B cell (primary cell): ENCODE data around the gene MMP1. TPM values are rescaled to one million over a fixed set of nuclear protein-coding genes. Genes with fewer than 3 reads are reported as not detected.

Source experiments
- ATAC-seq: fragments of 200-7000 bp; cut with Tn5 transposase; one replicate; pipeline ENCODE4 v1.10.0; 2021; ENCODE audit warnings: low read depth, mild to moderate bottlenecking, moderate number of reproducible peaks, moderate library complexity
- CTCF ChIA-PET: fragments of 350-600 bp; sonication (Branson Sonifier 250); formaldehyde crosslinking; loops from one replicate; lab custom pipeline; 2021; ENCODE audit warnings: antibody characterized with exemption, inconsistent platforms; lab: Charles Lee
- POLR2A ChIA-PET: fragments of 350-600 bp; sonication (Branson Sonifier 250); formaldehyde crosslinking; loops from one replicate; lab custom pipeline; 2021; ENCODE audit warnings: antibody characterized with exemption; lab: Charles Lee
- DNase-seq: peaks from one replicate; pipeline ENCODE4 v3.0.0; 2013
- H2AFZ ChIP-seq: 2 replicates; pipeline ENCODE4 v1.6.1; 2012; ENCODE audit warnings: mild to moderate bottlenecking, low read depth, low read length; ENCODE audit not compliant: insufficient read depth, poor library complexity, severe bottlenecking
- H3K27ac ChIP-seq, 2 donors: 1 replicate in 1 of 2; 2 replicates in 1 of 2; pipeline ENCODE4 v1.5.1; 2012 to 2013; ENCODE audit warnings: low read length in 2 of 2, mild to moderate bottlenecking in 2 of 2, moderate library complexity in 1 of 2
- H3K27me3 ChIP-seq, 4 experiments: fragments of 200-600 bp in 1 of 4; sonication (generic) in 1 of 4; replicated peaks in 1 of 4; 1 replicate in 2 of 4; 2 replicates in 2 of 4; pipeline versions ENCODE4 v1.6.1 to v1.7.0; 2013 to 2016; ENCODE audit warnings: low read length in 3 of 4, mild to moderate bottlenecking in 2 of 4, mixed read lengths in 1 of 4, moderate library complexity in 1 of 4; ENCODE audit not compliant: insufficient read depth in 4 of 4, control insufficient read depth in 3 of 4; ENCODE audit errors: control extremely low read depth in 1 of 4
- H3K36me3 ChIP-seq, 2 experiments: replicated peaks in 1 of 2; 1 replicate in 1 of 2; 2 replicates in 1 of 2; pipeline versions ENCODE4 v1.6.1 to v1.7.1; 2013; ENCODE audit warnings: low read length in 1 of 2; ENCODE audit not compliant: insufficient read depth in 2 of 2, control insufficient read depth in 1 of 2; ENCODE audit errors: control extremely low read depth in 1 of 2, extremely low read depth in 1 of 2
- H3K4me1 ChIP-seq, 2 donors: fragments of 200-600 bp in 1 of 2; sonication (generic) in 1 of 2; 1 replicate in 1 of 2; 2 replicates in 1 of 2; pipeline versions ENCODE4 v1.5.1 to v1.6.1; 2013 to 2017; ENCODE audit warnings: low read length in 2 of 2; ENCODE audit not compliant: control insufficient read depth in 2 of 2, insufficient read depth in 2 of 2
- H3K4me2 ChIP-seq: replicated peaks from 2 replicates; pipeline ENCODE3; 2012; ENCODE audit warnings: mild to moderate bottlenecking, low read depth, low read length; ENCODE audit not compliant: poor library complexity, severe bottlenecking
- H3K4me3 ChIP-seq, 5 experiments: fragments of 200-600 bp in 1 of 5; sonication (generic) in 1 of 5; 1 replicate in 3 of 5; 2 replicates in 2 of 5; pipeline versions ENCODE4 v1.5.1 to v1.7.0; 2011 to 2016; ENCODE audit warnings: low read length in 4 of 5, mild to moderate bottlenecking in 4 of 5, low read depth in 2 of 5, control low read depth in 1 of 5, moderate library complexity in 1 of 5; ENCODE audit not compliant: insufficient read depth in 1 of 5; ENCODE audit errors: control extremely low read depth in 1 of 5, extremely low read depth in 1 of 5
- H3K79me2 ChIP-seq: fragments of 200-600 bp; sonication (generic); one replicate; pipeline ENCODE4 v1.6.0; 2016; ENCODE audit warnings: low read length; ENCODE audit not compliant: control insufficient read depth, insufficient read depth
- H3K9ac ChIP-seq: fragments of 200-600 bp; sonication (generic); 2 replicates; pipeline ENCODE4 v1.6.1; 2017; ENCODE audit warnings: mild to moderate bottlenecking, low read length, moderate library complexity
- H3K9me3 ChIP-seq, 3 donors: one replicate each; pipeline versions ENCODE4 v1.6.1 to v1.7.1; 2013; ENCODE audit warnings: low read length in 2 of 3; ENCODE audit not compliant: control insufficient read depth in 2 of 3, insufficient read depth in 1 of 3; ENCODE audit errors: control extremely low read depth in 1 of 3
- H4K20me1 ChIP-seq: 2 replicates; pipeline ENCODE4 v1.6.0; 2012; ENCODE audit warnings: mild to moderate bottlenecking, low read length; ENCODE audit not compliant: insufficient read depth, control insufficient read depth, poor library complexity, severe bottlenecking
- H3K27ac Mint-ChIP-seq: one replicate; pipeline ENCODE4 v1.8.0; 2021; ENCODE audit warnings: mixed read lengths
- H3K27me3 Mint-ChIP-seq: one replicate; pipeline ENCODE4 v1.8.0; 2021; ENCODE audit warnings: mixed read lengths
- H3K4me1 Mint-ChIP-seq: one replicate; pipeline ENCODE4 v1.8.0; 2021; ENCODE audit warnings: mixed read lengths
- H3K4me3 Mint-ChIP-seq: one replicate; pipeline ENCODE4 v1.8.0; 2021; ENCODE audit warnings: mixed read lengths
- H3K9me3 Mint-ChIP-seq: one replicate; pipeline ENCODE4 v1.8.0; 2022; ENCODE audit warnings: mixed read lengths; ENCODE audit not compliant: insufficient read depth
- EZH2 ChIP-seq: IDR thresholded peaks from 2 replicates; pipeline ENCODE4 v1.6.1; 2012; ENCODE audit warnings: borderline replicate concordance, low read depth, mild to moderate bottlenecking, moderate library complexity, low read length; ENCODE audit not compliant: insufficient read depth, poor library complexity, severe bottlenecking
- WGBS: methylation state at CpG from one replicate; pipeline ENCODE4 v1.1.5; 2013; ENCODE audit warnings: missing lambda C conversion rate; ENCODE audit not compliant: insufficient coverage; 5-methylcytosine and 5-hydroxymethylcytosine counted together
- intact Hi-C: fragments of 100-400 bp; cut with micrococcal nuclease; formaldehyde crosslinking; loops from one replicate; pipeline ENCODE4 v1.10.0; 2022
- polyA plus RNA-seq: library from polyadenylated mRNA; depleted of rRNA; stranded (reverse); fragments of >200 nt; gene quantifications from 2 replicates; pipeline ENCODE4 v1.2.3, GENCODE V29; 2012
- total RNA-seq, 2 donors: library from RNA; stranded (reverse); fragments of 120-200 nt in 1 of 2; gene quantifications; 1 replicate in 1 of 2; 2 replicates in 1 of 2; pipeline versions ENCODE4 v1.2.3 to v1.2.4, GENCODE V29; 2013 to 2022
- TF ChIP-seq, protein P1 (sequence below): fragments of 200-600 bp; IDR thresholded peaks from one replicate; pipeline ENCODE4 v1.8.0; 2022; ENCODE audit warnings: antibody characterized with exemption, mild to moderate bottlenecking

MMP1 gene
- total and polyA plus RNA-seq, 2 donors (not counting 1 experiment from before 2014, with no cell fraction given): not detected

DNA sequence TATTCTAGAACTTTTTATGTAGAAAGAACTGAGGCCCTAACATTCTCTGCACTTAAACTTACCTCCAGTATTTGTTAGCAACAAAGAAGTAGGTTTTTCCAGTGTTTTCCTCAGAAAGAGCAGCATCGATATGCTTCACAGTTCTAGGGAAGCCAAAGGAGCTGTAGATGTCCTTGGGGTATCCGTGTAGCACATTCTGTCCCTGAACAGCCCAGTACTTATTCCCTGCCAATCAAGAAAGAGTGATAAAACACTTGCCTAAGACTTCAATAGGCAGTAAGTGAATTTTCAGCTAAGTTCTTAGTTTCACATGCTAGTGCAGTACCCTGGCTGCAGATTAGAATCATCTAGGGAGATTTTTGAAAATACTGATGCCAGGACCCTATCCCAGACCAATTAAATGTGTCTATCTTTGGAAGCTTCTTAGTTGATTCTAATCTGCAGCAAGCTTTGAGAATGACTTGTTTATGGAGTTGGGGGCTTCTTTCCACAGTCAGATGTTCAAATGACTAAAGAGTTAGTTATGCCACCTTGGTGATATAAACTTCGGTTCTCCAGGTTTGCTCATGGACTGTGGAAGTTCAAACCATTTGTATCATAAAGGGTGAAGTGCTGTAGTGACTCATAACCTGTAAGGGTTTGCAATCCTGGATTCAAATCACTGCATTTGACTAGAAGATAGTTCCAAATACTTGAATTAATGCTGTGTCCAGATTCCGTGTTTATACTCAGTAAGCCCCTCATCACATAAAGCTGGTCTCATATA is 6.5 kb downstream of the MMP1 start:
- no peak overlapping the region for H3K27ac Mint-ChIP-seq
- Histone ChIP-seq H3K36me3 (no peaks in the 10 kb centered on the region), H3K4me2 (no peak overlapping the region), H4K20me1 (no peaks in the 10 kb centered on the region), H3K27ac (no peak overlapping the region), H3K9ac (no peak overlapping the region), H3K4me1 (no peaks in the 10 kb centered on the region), H3K9me3 (no peaks in the 10 kb centered on the region), H2AFZ (no peak overlapping the region), H3K27me3 (peaks cover 0 to under 1% (median 0%) of the 10 kb centered on the region in 4 experiments), H3K4me3 (no peak overlapping the region), H3K79me2 (no peaks in the 10 kb centered on the region)
- POLR2A ChIA-PET: no interaction called here
- WGBS: 87% methylated on average over 3 of the region's 4 CpGs
- no peaks in the 10 kb centered on the region for H3K4me1 Mint-ChIP-seq
- no peaks in the 10 kb centered on the region for H3K9me3 Mint-ChIP-seq
- TF ChIP-seq, protein P1, sequence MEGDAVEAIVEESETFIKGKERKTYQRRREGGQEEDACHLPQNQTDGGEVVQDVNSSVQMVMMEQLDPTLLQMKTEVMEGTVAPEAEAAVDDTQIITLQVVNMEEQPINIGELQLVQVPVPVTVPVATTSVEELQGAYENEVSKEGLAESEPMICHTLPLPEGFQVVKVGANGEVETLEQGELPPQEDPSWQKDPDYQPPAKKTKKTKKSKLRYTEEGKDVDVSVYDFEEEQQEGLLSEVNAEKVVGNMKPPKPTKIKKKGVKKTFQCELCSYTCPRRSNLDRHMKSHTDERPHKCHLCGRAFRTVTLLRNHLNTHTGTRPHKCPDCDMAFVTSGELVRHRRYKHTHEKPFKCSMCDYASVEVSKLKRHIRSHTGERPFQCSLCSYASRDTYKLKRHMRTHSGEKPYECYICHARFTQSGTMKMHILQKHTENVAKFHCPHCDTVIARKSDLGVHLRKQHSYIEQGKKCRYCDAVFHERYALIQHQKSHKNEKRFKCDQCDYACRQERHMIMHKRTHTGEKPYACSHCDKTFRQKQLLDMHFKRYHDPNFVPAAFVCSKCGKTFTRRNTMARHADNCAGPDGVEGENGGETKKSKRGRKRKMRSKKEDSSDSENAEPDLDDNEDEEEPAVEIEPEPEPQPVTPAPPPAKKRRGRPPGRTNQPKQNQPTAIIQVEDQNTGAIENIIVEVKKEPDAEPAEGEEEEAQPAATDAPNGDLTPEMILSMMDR: no peak
- TF ChIP-seq EZH2: no peak
- ATAC-seq (no peak), DNase-seq (no peak)
- intact Hi-C loops: no loop called here
- CTCF ChIA-PET: no interaction called here
- no peak overlapping the region for H3K4me3 Mint-ChIP-seq
- H3K27me3 Mint-ChIP-seq: peaks cover 8% of the 10 kb centered on the region

DNA sequence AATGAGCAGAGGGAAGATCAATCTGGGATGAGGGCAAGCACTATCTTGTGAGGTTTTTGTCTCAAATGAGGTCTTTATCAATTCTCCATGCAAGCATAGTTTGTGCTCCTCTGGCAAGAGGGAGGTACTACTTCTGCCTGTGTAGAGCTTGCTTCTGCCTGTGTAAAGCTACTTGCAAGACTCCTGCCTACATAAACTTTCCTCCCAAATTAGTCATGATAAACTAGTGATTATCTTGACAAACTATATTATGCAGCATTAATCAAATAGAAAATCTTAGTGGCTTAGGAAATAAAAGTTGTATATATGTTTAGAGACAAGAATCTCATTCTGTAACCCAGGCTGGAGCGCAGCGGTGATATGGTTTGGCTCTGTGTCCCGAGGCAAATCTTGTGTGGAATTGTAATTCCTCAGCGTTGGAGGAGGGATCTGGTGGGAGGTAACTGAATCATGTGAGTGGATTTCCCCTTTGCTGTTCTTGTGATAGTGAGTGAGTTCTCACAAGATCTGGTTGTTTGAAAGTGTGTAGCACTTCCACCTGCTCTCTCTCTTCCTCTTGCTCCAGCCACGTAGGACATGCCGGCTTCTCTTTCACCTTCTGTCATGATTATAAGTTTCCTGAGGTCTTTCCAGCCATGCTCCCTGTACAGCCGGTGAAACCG is 9.5 kb downstream of the MMP1 start:
- WGBS: 82% methylated on average over 4 of the region's 8 CpGs
- no peak overlapping the region for H3K4me2 ChIP-seq

More for the DNA sequence above, 9.5 kb downstream of the MMP1 start:
- no peak overlapping the region for H2AFZ ChIP-seq
- no peak overlapping the region for H3K9ac ChIP-seq
- H3K4me3 ChIP-seq: no peak overlapping the region
- DNase-seq (no peak), ATAC-seq (no peak)
- CTCF ChIA-PET: no interaction called here
- Mint-ChIP-seq H3K4me1 (no peaks in the 10 kb centered on the region), H3K9me3 (no peaks in the 10 kb centered on the region), H3K4me3 (no peak overlapping the region), H3K27ac (no peak overlapping the region), H3K27me3 (peaks cover 12% of the 10 kb centered on the region)
- no peaks in the 10 kb centered on the region for H3K79me2 ChIP-seq
- intact Hi-C loops: no loop called here
- H3K4me1 ChIP-seq: no peaks in the 10 kb centered on the region
- no peaks in the 10 kb centered on the region for H3K9me3 ChIP-seq
- no peaks in the 10 kb centered on the region for H3K36me3 ChIP-seq
- TF ChIP-seq EZH2: no peak
- TF ChIP-seq, protein P1: no peak
- POLR2A ChIA-PET: no interaction called here
- peaks cover 0 to 2% (median 0%) of the 10 kb centered on the region in 4 experiments for H3K27me3 ChIP-seq
- H3K27ac ChIP-seq: no peak overlapping the region
- H4K20me1 ChIP-seq: no peaks in the 10 kb centered on the region
